Mesendoderm (in vitro differentiated cells): Measurements from ENCODE around the gene COL28A1.

Experiments used
- DNase-seq: peaks from one replicate; pipeline ENCODE4 v3.0.0; 2013
- H2AK5ac ChIP-seq: 2 replicates; pipeline ENCODE4 v1.6.1; 2013; ENCODE audit warnings: low read length, inconsistent platforms
- H2BK120ac ChIP-seq: 2 replicates; pipeline ENCODE4 v1.6.1; 2013; ENCODE audit warnings: low read depth, mild to moderate bottlenecking, low read length, moderate library complexity, mixed read lengths
- H2BK15ac ChIP-seq: replicated peaks from 2 replicates; pipeline ENCODE4 v1.6.1; 2013; ENCODE audit warnings: low read depth, mild to moderate bottlenecking, moderate library complexity
- H2BK5ac ChIP-seq: 2 replicates; pipeline ENCODE4 v1.6.1; 2013; ENCODE audit warnings: low read length, inconsistent platforms
- H3K18ac ChIP-seq: 2 replicates; pipeline ENCODE4 v1.6.1; 2013; ENCODE audit warnings: mild to moderate bottlenecking, low read length, mixed read lengths
- H3K23ac ChIP-seq: one replicate; pipeline ENCODE4 v1.6.1; 2013; ENCODE audit warnings: low read length
- H3K27ac ChIP-seq: 2 replicates; pipeline ENCODE4 v1.5.1; 2013; ENCODE audit warnings: low read depth, mild to moderate bottlenecking, inconsistent platforms, low read length, moderate library complexity
- H3K27me3 ChIP-seq: 2 replicates; pipeline ENCODE4 v1.6.1; 2013; ENCODE audit warnings: low read length, control low read depth, mild to moderate bottlenecking, inconsistent platforms; ENCODE audit not compliant: insufficient read depth, poor library complexity
- H3K36me3 ChIP-seq: 2 replicates; pipeline ENCODE4 v1.6.1; 2013; ENCODE audit warnings: low read length, inconsistent platforms; ENCODE audit not compliant: control insufficient read depth, insufficient read depth
- H3K4ac ChIP-seq: one replicate; pipeline ENCODE4 v1.6.1; 2013; ENCODE audit warnings: low read depth, mild to moderate bottlenecking, low read length, moderate library complexity
- H3K4me1 ChIP-seq: 2 replicates; pipeline ENCODE4 v1.6.1; 2013; ENCODE audit warnings: low read depth, low read length, inconsistent platforms; ENCODE audit not compliant: control insufficient read depth
- H3K4me2 ChIP-seq: 2 replicates; pipeline ENCODE4 v1.6.1; 2013; ENCODE audit warnings: low read length
- H3K4me3 ChIP-seq: 2 replicates; pipeline ENCODE4 v1.5.1; 2013; ENCODE audit warnings: mild to moderate bottlenecking, low read length
- H3K56ac ChIP-seq: one replicate; pipeline ENCODE4 v1.6.1; 2013; ENCODE audit warnings: low read length
- H3K79me1 ChIP-seq: 2 replicates; pipeline ENCODE4 v1.6.1; 2013; ENCODE audit warnings: low read length, inconsistent platforms
- H3K79me2 ChIP-seq: 2 replicates; pipeline ENCODE4 v1.6.1; 2013; ENCODE audit warnings: mild to moderate bottlenecking, low read length; ENCODE audit not compliant: control insufficient read depth, insufficient read depth
- H3K9ac ChIP-seq: 2 replicates; pipeline ENCODE4 v1.6.1; 2013; ENCODE audit warnings: low read length, inconsistent platforms
- H4K5ac ChIP-seq: one replicate; pipeline ENCODE4 v1.6.1; 2013; ENCODE audit warnings: low read length
- H4K8ac ChIP-seq: one replicate; pipeline ENCODE4 v1.6.1; 2013; ENCODE audit warnings: low read depth, mild to moderate bottlenecking, control low read depth, low read length, moderate library complexity
- WGBS: extraction: QIAGEN DNeasy Blood & Tissue Kit; methylation state at CpG from one replicate; pipeline ENCODE4 v1.1.7; 2013; ENCODE audit warnings: low lambda C conversion rate, missing lambda C conversion rate; ENCODE audit not compliant: insufficient coverage; ENCODE audit errors: extremely low coverage; 5-methylcytosine and 5-hydroxymethylcytosine counted together

The COL28A1 gene

GRCh38 chr7:7521259-7521658 is 14.4 kb downstream of the COL28A1 start:
- Histone ChIP-seq H3K79me2 (no peaks in the 10 kb centered on the region), H3K79me1 (no peaks in the 10 kb centered on the region), H3K27ac (no peak overlapping the region), H3K18ac (no peak overlapping the region), H3K9ac (no peak overlapping the region), H3K36me3 (no peaks in the 10 kb centered on the region), H3K4me1 (no peaks in the 10 kb centered on the region), H4K5ac (no peak overlapping the region), H3K27me3 (no peaks in the 10 kb centered on the region), H3K4me2 (no peak overlapping the region), H3K23ac (no peak overlapping the region), H2BK5ac (no peak overlapping the region), H2BK120ac (no peak overlapping the region), H4K8ac (no peak overlapping the region), H3K56ac (no peak overlapping the region), H2BK15ac (no peak overlapping the region), H2AK5ac (no peak overlapping the region), H3K4ac (no peak overlapping the region), H3K4me3 (no peak overlapping the region)
- DNase-seq, result no peak
- no CpG with 5 or more reads among the region's 3 CpGs for WGBS

GRCh38 chr7:7519528-7519927 is 16.1 kb downstream of the COL28A1 start:
- no peak overlapping the region for H3K4me2 ChIP-seq
- no peak overlapping the region for H3K18ac ChIP-seq
- H4K8ac ChIP-seq, result no peak overlapping the region
- H3K36me3 ChIP-seq, result no peaks in the 10 kb centered on the region
- H3K79me1 ChIP-seq, result no peaks in the 10 kb centered on the region
- no peak overlapping the region for H2AK5ac ChIP-seq
- no peak overlapping the region for H2BK15ac ChIP-seq
- H3K79me2 ChIP-seq, result no peaks in the 10 kb centered on the region
- H3K4me1 ChIP-seq, result no peaks in the 10 kb centered on the region
- no peak overlapping the region for H2BK120ac ChIP-seq
- H3K4ac ChIP-seq, result no peak overlapping the region
- no peak for DNase-seq
- no peak overlapping the region for H4K5ac ChIP-seq
- H3K27me3 ChIP-seq, result no peaks in the 10 kb centered on the region
- H3K27ac ChIP-seq, result no peak overlapping the region
- no peak overlapping the region for H3K4me3 ChIP-seq
- no peak overlapping the region for H2BK5ac ChIP-seq
- H3K56ac ChIP-seq, result no peak overlapping the region
- H3K23ac ChIP-seq, result no peak overlapping the region
- WGBS, result no CpG with 5 or more reads among the region's 2 CpGs
- no peak overlapping the region for H3K9ac ChIP-seq

- no CpG with 5 or more reads among the region's 2 CpGs for WGBS
- H3K4me3 ChIP-seq, result no peak overlapping the region
- H3K79me1 ChIP-seq, result no peaks in the 10 kb centered on the region
- no peaks in the 10 kb centered on the region for H3K79me2 ChIP-seq
- H3K9ac ChIP-seq, result no peak overlapping the region
- H3K23ac ChIP-seq, result no peak overlapping the region
- H3K56ac ChIP-seq, result no peak overlapping the region
- no peak overlapping the region for H4K8ac ChIP-seq
- H3K4me1 ChIP-seq, result no peaks in the 10 kb centered on the region
- H2BK120ac ChIP-seq, result no peak overlapping the region
- H3K36me3 ChIP-seq, result no peaks in the 10 kb centered on the region
- H3K27me3 ChIP-seq, result no peaks in the 10 kb centered on the region
- no peak overlapping the region for H2BK5ac ChIP-seq
- DNase-seq, result no peak
- H4K5ac ChIP-seq, result no peak overlapping the region
- H3K4ac ChIP-seq, result no peak overlapping the region
- no peak overlapping the region for H3K18ac ChIP-seq
- H2AK5ac ChIP-seq, result no peak overlapping the region
- no peak overlapping the region for H3K4me2 ChIP-seq
- H3K27ac ChIP-seq, result no peak overlapping the region
- no peak overlapping the region for H2BK15ac ChIP-seq
Measured at GRCh38 chr7:7519056-7519455, 16.6 kb downstream of the COL28A1 start.

GRCh38 chr7:7517754-7518153 is 17.9 kb downstream of the COL28A1 start:
- H4K5ac ChIP-seq, result no peak overlapping the region
- H3K9ac ChIP-seq, result no peak overlapping the region
- DNase-seq, result no peak
- H3K4me2 ChIP-seq, result no peak overlapping the region
- no peak overlapping the region for H3K4me3 ChIP-seq
- no peak overlapping the region for H4K8ac ChIP-seq
- H3K4ac ChIP-seq, result no peak overlapping the region
- H2BK5ac ChIP-seq, result no peak overlapping the region
- H3K4me1 ChIP-seq, result no peaks in the 10 kb centered on the region
- H3K18ac ChIP-seq, result no peak overlapping the region
- H2BK15ac ChIP-seq, result no peak overlapping the region
- H3K27me3 ChIP-seq, result no peaks in the 10 kb centered on the region
- H3K23ac ChIP-seq, result no peak overlapping the region
- no peaks in the 10 kb centered on the region for H3K36me3 ChIP-seq
- no CpG with 5 or more reads among the region's 3 CpGs for WGBS
- no peaks in the 10 kb centered on the region for H3K79me2 ChIP-seq
- no peak overlapping the region for H2BK120ac ChIP-seq
- H3K27ac ChIP-seq, result no peak overlapping the region
- no peak overlapping the region for H2AK5ac ChIP-seq
- no peaks in the 10 kb centered on the region for H3K79me1 ChIP-seq
- no peak overlapping the region for H3K56ac ChIP-seq

GRCh38 chr7:7516662-7517061 is 19.0 kb downstream of the COL28A1 start:
- no peak for DNase-seq
- H2AK5ac ChIP-seq, result no peak overlapping the region
- no peak overlapping the region for H3K4me2 ChIP-seq
- H3K23ac ChIP-seq, result no peak overlapping the region
- H3K27me3 ChIP-seq, result no peaks in the 10 kb centered on the region
- no peaks in the 10 kb centered on the region for H3K79me2 ChIP-seq
- WGBS, result no CpG with 5 or more reads among the region's 1 CpG
- no peaks in the 10 kb centered on the region for H3K36me3 ChIP-seq
- no peak overlapping the region for H3K56ac ChIP-seq
- no peak overlapping the region for H3K18ac ChIP-seq
- no peak overlapping the region for H2BK120ac ChIP-seq
- H3K4ac ChIP-seq, result no peak overlapping the region
- H2BK15ac ChIP-seq, result no peak overlapping the region
- no peaks in the 10 kb centered on the region for H3K79me1 ChIP-seq
- H3K9ac ChIP-seq, result no peak overlapping the region
- H2BK5ac ChIP-seq, result no peak overlapping the region
- no peaks in the 10 kb centered on the region for H3K4me1 ChIP-seq
- H4K8ac ChIP-seq, result no peak overlapping the region
- no peak overlapping the region for H3K4me3 ChIP-seq
- H3K27ac ChIP-seq, result no peak overlapping the region
- no peak overlapping the region for H4K5ac ChIP-seq

- Histone ChIP-seq H3K18ac (no peak overlapping the region), H3K4ac (no peak overlapping the region), H4K8ac (no peak overlapping the region), H3K4me3 (no peak overlapping the region), H2BK15ac (no peak overlapping the region), H3K4me1 (no peaks in the 10 kb centered on the region), H3K79me2 (no peaks in the 10 kb centered on the region), H3K4me2 (no peak overlapping the region), H3K79me1 (no peaks in the 10 kb centered on the region), H3K23ac (no peak overlapping the region), H2BK5ac (no peak overlapping the region), H2BK120ac (no peak overlapping the region), H3K27ac (no peak overlapping the region), H3K9ac (no peak overlapping the region), H3K56ac (no peak overlapping the region), H2AK5ac (no peak overlapping the region), H4K5ac (no peak overlapping the region), H3K27me3 (no peaks in the 10 kb centered on the region), H3K36me3 (no peaks in the 10 kb centered on the region)
- no CpG with 5 or more reads among the region's 2 CpGs for WGBS
- no peak for DNase-seq
Measured at GRCh38 chr7:7516156-7516555, 19.5 kb downstream of the COL28A1 start.
